Measurements from ENCODE around the gene HIGD1C. TPM values are rescaled to one million over a fixed set of nuclear protein-coding genes. Genes with fewer than 3 reads are reported as not detected.

Gene HIGD1C
- total and polyA plus RNA-seq, 2 of the 8 experiments (the other 6 are each of a cell fraction or from before 2014, with no cell fraction given): not detected

DNA sequence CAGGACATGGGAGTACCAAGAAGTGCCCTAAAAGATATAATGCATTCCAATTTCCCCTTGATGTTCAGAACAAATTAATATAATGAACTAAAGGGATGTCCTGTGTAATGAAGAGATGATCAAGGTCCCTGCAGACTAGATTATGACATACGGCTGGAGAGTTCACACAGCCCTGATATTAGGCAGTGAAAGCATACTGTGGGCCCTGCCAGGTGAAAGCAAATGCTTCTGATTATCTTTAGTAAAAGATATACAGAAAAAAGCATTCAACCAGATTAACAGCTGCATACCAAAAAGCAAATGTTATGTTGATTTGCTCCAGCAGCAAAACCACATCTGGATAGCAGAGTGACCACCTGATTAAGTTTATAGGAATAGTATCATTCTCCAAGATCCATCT is 12.1 kb downstream of the HIGD1C start:
- Histone ChIP-seq H2AK5ac (ENCODE audit: low read depth, low read length) (no peak overlapping the region), H4K20me1 (replicated peaks in 1 of 2; ENCODE audit: control insufficient read depth in 1 of 2, insufficient read depth in 2 of 2, low read length in 2 of 2) (no peaks in the 10 kb centered on the region), H2BK5ac (ENCODE audit: low read depth, low read length) (no peak overlapping the region), H3K23ac (ENCODE audit: insufficient read length) (no peak overlapping the region), H2BK15ac (ENCODE audit: low read length) (no peak overlapping the region), H3K56ac (replicated peaks; ENCODE audit: insufficient read length, low read depth, low read length) (no peak overlapping the region), H4K91ac (replicated peaks; ENCODE audit: insufficient read length, low read length) (no peak overlapping the region), H3K4me2 (ENCODE audit: insufficient read depth in 1 of 2, low read depth in 2 of 2, low read length in 2 of 2) (no peak overlapping the region), H3K23me2 (ENCODE audit: low read depth, low read length) (no peaks in the 10 kb centered on the region), H3K27ac (ENCODE audit: low read depth, low read length) (no peak overlapping the region), H2AFZ (ENCODE audit: low read length) (no peak overlapping the region), H3K27me3 (replicated peaks in 1 of 4; ENCODE audit: control insufficient read depth in 3 of 4, extremely low read depth in 1 of 4, insufficient read depth in 3 of 4, low read length in 3 of 4) (no peaks in the 10 kb centered on the region), H3K4me1 (replicated peaks in 1 of 4; ENCODE audit: control insufficient read depth in 3 of 4, insufficient read depth in 4 of 4, low read length in 3 of 4) (no peaks in the 10 kb centered on the region), H4K8ac (ENCODE audit: extremely low read depth, insufficient read depth, low read length) (no peak overlapping the region), H3K4me3 (ENCODE audit: extremely low read depth in 1 of 4, insufficient read depth in 2 of 4, low read depth in 3 of 4, low read length in 4 of 4) (no peak overlapping the region), H2BK20ac (ENCODE audit: low read length) (no peak overlapping the region), H3K9me3 (ENCODE audit: insufficient read depth in 2 of 2, low read depth in 1 of 2, low read length in 1 of 2) (no peaks in the 10 kb centered on the region), H2BK12ac (ENCODE audit: low read depth, low read length) (no peak overlapping the region), H3K79me2 (ENCODE audit: control insufficient read depth in 1 of 2, insufficient read depth in 2 of 2, low read length in 2 of 2) (no peaks in the 10 kb centered on the region), H2BK120ac (replicated peaks; ENCODE audit: low read depth, low read length) (no peak overlapping the region), H3K14ac (ENCODE audit: insufficient read length) (no peak overlapping the region), H3K4ac (replicated peaks; ENCODE audit: insufficient read length, low read depth, low read length) (no peak overlapping the region), H3K79me1 (ENCODE audit: low read depth, low read length) (no peaks in the 10 kb centered on the region), H3K18ac (ENCODE audit: extremely low read depth, low read length) (no peak overlapping the region), H4K5ac (ENCODE audit: insufficient read length, low read depth, low read length) (no peak overlapping the region), H3K36me3 (ENCODE audit: control insufficient read depth in 2 of 4, insufficient read depth in 4 of 4, low read length in 3 of 4) (no peaks in the 10 kb centered on the region), H3K9ac (replicated peaks in 1 of 4; ENCODE audit: extremely low read depth in 1 of 4, low read depth in 3 of 4, low read length in 3 of 4) (no peak overlapping the region)
- FAIRE-seq (no peak), DNase-seq (ENCODE audit: low read depth in 1 of 2, low spot score in 2 of 2) (no peak)
- TF ChIP-seq CHD1 (IDR thresholded peaks at IDR 0.05; ENCODE audit: low read depth, low read length) (no peak), NANOG (IDR thresholded peaks at IDR 0.05; ENCODE audit: insufficient read depth, low read depth, low read length, poor library complexity, severe bottlenecking) (no peak), JUN (IDR thresholded peaks at IDR 0.05; ENCODE audit: low read depth, low read length) (no peak)
- POLR2A ChIA-PET (ENCODE audit: partially characterized antibody): no interaction called here
- CTCF ChIA-PET (ENCODE audit: partially characterized antibody): no interaction called here
- WGBS, 2 experiments (ENCODE audit: extremely low coverage in 1 of 2, insufficient coverage in 1 of 2, insufficient read length in 1 of 2, insufficient replicate concordance in 2 of 2, low coverage in 1 of 2, low lambda C conversion rate in 2 of 2, missing lambda C conversion rate in 1 of 2): 79% methylated on average over 1 of the region's 1 CpG; no CpG with 5 or more reads in 1 of the 2 experiments

Measured in H1 (cell line).